SH-SY5Y (cell line): ENCODE data around the gene ARHGAP26.

Experiments used
- GATA2 ChIP-seq: IDR thresholded peaks from 2 replicates; pipeline ENCODE4 v1.6.1; 2011; ENCODE audit warnings: mild to moderate bottlenecking, low read depth, low read length
- GATA3 ChIP-seq: IDR thresholded peaks from 2 replicates; pipeline ENCODE4 v1.6.1; 2011; ENCODE audit warnings: low read depth, mild to moderate bottlenecking, low read length, moderate library complexity

ARHGAP26 gene

DNA sequence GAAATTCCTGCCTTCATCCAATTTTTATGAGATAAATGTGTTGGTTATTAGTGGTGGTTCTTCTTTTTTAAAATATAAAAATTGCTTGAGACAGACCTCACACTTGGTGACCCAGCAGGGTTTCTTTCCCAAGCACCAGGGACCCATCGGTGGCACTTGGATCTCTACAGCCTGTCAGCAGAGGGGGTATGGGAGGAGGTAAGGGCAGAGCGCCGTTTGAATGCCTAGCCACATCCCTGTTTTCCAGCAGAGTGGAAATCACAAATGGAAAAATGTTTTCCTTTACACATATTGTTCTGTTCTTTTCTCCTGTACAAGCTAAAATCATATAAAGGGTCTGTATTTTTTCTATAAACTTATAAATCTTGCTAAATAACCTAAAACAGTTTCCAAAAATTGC, 385.3 kb downstream of the ARHGAP26 start:
- TF ChIP-seq GATA3 (no peak), GATA2 (no peak)

DNA sequence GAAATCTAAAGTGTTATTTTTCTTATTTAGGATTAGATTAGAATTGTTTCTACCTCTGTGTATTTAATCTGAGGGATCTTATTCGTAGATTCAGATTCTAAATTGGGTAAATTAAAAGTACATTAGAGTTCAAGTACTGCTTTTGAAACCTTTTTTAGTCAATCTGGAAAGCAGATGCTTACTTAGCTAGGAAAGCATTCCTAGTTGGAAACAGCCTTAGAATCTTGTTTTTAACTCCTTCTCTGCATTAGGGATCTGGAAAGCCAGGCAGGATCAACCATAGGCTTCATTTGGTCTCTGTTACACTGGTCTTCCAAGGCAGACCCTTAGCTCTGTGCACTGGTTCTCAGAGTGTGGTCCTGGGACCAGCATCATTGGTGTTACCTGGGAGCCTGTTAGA, 385.9 kb downstream of the ARHGAP26 start:
- TF ChIP-seq GATA2 (no peak), GATA3 (no peak)

DNA sequence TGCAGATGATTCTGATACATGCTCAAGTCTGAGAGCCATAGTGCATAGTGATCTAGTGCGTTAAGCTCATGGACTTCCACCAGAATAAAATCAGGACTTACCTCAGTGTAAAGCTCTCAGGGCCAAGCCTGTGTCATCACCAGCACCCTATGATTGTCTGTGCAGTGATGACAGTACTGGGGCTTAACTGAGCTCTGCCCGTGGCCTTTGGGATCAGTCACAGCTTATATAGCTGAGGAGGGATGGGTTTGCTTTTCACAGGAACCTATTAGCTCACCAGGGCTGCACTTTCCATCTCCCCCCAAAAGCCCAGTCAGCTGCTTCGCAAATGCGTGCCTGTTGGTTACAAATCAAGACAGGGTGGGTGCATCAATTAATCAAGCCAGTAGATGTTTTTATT, 386.4 kb downstream of the ARHGAP26 start:
- TF ChIP-seq GATA3 (no peak), GATA2 (no peak)

DNA sequence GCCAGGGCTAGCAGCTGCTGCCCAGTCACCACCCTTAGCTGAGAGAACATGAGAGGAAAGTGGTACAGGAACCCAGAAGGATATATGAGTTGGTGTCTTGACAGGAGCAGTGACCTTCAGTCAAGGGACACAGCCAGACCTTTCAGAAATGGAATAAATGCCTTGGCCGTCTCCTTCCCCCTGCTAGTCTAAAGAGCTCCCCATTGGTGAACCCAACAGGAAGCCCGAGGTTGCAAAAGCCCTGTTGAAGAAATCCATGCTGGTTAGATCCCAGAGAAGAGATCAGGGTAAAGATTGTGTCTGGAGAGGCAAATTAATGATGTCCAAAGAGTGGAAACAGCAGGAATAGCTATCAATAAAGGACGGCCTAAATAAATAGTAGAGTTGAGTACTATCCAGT, 388.9 kb downstream of the ARHGAP26 start:
- no peak for TF ChIP-seq GATA2
- TF ChIP-seq GATA3 = no peak

DNA sequence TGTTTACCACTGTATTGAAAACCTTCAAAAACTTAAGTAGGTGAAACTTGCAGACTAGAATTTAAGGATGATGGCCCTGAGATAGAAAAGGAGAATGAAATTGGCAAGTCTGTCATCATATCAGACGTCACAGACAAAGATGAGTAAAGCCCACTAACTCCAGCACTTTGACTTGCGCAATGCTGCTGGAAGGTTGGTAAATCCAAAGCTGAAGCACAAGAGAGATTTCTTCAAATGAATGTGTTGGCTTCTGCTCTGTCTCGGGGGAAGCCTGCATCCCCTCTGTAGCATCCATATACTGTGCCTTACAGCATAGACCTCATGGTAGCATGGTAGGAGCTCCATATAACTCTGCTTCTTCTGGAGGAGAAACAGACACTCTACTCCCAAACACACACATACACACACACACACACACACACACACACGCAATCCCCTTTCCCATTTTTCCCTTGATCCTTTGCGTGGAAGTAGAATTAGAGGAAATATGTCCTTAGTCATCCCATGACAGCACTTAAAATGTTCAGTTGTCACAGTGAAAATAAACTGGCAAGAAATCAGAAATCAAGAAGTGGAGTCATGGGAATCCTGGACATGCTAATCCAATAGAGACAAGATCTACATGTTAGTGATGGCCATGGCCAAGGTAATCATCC, 391.8 kb downstream of the ARHGAP26 start:
- no peak for TF ChIP-seq GATA3
- TF ChIP-seq GATA2 = no peak

DNA sequence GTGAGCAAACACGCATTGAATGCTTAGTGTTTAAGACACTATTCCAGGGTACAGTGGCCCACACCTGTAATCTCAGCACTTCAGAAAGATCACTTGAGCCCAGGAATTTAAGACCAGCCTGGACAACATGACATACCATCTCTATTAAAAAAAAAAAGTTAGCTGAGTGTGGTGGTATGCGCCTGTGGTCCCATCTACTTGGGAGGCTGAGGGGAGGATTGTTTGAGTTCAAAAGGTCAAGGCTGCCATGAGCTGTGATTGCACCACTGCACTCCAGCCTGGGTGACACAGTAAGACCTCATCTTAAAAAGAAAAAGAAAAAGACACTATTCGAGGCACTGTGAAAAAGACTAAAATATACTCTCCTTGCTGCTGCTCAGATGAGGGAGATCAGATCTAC, 392.6 kb downstream of the ARHGAP26 start:
- TF ChIP-seq GATA2 = no peak
- TF ChIP-seq GATA3 = no peak

DNA sequence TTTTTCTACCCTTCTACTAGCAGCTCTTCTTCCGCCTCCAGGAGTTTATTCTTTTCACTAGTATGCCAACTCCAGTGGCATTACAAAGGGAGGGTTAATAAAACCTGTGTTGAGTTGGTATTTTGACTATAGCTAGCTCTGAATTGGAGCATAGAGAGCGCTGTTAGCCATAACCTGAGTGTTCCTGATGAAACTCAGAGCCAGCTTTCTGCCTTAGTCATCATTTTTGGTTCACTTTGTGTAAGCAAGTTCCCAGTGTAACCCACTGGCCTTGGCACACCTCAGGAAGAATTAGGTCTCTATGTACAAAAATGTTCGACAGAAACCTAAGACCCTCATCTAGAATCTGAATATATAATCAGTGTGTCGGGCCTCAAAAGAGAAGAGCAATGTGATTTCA, 394.4 kb downstream of the ARHGAP26 start:
- no peak for TF ChIP-seq GATA3
- TF ChIP-seq GATA2 = no peak

DNA sequence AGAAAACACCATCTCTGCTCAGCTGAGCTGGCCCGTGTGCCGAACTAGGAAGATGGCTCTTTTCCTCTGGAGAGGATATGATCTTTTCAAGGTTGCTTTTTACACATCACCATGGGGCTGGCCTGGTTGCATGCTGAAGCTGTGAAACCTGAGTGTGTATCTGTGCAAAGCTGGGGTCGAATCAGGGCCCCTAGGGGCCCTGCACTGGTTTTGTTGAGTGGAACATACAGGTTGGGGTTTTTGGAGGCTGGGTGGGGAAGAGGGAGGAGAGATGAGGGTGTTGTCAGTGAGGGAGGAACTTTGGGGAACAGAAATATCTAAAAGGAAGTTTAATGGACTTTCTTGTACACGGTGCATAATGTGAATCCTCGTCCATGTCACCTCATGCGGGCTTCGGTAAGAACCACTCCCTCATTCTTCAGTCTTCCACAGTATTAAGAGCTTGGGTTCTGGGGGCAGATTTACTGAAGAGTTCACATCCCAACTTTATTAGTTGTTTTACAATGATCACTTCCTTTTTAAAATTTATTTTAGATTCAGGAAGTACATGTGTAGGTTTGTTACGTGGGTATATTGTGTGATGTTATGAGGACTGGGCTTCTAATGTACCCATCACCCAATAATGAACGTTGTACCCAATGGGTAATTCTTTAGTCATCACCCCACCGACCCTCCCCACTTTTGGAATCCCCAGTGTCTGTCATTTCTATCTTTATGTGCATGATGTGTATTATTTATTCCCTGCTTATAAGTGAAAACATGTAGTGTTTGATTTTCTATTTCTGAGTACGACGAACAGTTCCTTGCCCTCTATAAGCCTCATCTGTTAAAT, 395.1 kb downstream of the ARHGAP26 start:
- no peak for TF ChIP-seq GATA3
- no peak for TF ChIP-seq GATA2

DNA sequence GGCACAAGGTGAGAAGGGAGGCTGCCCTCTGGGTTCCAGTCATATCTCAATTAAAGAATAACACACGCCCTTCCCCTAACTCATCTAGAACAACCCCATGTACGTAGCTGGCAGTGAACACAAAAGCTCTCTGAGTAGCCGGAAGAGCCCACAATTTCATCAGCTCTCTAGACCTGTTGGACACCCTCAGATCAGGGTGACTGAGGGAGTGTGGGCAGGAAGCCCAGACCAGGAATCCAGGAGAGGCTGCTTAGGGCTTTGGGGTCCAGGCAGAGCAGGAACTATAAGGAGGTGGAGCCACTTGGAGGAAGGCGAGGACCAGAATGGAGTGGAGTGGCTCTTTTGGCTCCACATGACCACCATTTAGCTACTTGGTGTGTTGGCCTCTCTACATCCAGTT, 395.9 kb downstream of the ARHGAP26 start:
- TF ChIP-seq GATA2 (no peak), GATA3 (no peak)

DNA sequence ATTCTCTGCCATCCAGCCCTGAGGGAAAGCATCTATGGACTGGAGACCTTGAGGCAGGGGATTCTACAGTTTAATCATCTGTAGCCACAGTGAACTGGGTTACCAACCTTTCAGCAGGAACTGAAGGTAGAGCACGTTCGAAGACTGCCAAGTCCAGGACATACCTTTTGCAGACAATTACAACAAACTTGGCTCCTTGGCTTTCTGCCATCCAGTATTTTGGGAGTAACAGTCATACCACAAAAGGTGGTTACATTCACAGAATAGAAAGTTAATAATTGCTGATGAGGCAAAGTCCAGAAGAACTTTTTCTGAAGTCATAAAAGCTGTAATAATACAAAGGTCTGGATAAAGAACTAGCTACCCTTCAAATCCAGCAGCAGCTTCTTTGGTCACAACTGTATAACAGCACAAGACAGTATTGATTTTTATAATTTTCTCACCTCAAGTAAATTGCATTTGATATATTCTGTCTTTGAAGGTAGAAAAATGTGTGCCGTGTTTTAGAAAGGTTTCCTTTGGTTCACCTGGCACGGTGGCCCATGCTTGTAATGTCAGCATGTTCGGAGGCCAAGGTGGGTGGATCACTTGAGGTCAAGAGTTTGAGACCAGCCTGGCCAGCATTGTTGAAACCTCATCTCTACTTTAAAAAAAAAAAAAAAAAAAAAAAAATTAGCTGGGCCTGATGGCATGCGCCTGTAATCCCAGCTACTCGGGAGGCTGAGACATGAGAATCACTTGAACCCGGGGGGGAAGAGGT, 396.7 kb downstream of the ARHGAP26 start:
- no peak for TF ChIP-seq GATA3
- TF ChIP-seq GATA2 = no peak

DNA sequence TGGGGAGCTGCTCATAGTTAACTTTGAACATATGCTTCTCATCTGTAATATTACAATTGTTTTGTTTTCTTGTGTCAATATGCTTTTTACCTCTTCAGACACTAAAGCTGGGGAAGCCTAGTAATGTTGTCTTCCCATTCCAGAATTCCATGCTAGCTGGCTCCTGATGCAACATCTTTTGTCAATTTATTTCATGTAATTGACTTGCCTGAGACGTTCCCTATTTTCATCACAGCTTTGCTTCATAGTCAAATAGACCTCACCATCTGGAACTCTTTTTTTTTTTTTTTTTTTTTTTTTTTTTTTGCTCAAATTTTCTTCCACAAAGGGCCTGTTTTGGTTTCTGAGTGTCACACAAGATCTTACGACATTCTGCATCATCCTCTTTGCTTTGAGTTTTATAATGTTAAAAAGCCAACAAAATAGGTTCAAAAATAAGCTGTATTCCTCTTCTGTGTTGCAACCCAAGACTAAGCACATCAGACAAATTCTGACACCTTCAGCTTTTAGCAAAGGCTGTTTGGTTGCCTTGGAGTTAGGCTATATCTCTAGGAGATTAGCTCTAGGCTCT, 398.1 kb downstream of the ARHGAP26 start:
- no peak for TF ChIP-seq GATA3
- TF ChIP-seq GATA2 = no peak

DNA sequence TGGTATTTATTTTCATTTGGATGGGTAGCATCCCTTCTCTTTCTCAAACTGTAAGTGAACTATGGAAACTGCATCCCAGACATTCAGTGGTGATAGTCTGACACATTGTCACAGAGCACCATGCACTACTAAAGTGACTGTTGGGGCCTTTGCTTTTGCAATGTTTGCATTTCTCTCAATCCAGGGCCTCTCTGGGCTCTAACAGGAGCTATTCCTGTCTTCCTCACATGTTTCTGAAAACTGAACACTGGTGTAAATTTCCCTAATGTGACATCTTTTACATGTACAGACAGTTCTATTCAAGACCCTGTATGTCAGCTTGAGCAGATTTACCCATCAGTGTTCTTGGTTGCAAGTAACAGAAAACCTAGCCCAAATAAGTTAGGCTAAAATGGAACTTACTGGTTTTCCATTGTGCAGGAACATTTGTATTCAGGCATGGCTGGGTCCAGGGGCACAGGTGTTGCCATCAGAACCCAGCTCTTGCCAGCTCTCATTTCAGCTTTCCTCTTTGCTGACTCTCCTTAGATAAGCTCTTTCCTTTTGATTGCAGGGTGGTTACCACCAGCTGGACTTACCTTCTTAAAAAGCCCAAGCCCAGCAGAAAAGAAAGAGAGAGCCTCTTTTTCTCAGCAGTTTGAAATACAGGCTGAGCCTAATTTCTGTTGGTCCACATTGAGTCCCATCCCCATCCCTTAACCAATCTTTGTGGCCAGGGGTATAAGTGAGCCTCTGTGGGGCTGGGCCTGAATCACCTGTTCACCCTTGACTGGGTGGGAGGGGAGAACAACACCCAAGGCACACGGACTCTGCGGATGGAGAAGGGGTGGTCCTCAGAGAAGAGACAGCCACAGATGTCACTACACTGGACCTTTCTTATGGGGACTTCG, 399.0 kb downstream of the ARHGAP26 start:
- TF ChIP-seq GATA2 = no peak
- no peak for TF ChIP-seq GATA3

DNA sequence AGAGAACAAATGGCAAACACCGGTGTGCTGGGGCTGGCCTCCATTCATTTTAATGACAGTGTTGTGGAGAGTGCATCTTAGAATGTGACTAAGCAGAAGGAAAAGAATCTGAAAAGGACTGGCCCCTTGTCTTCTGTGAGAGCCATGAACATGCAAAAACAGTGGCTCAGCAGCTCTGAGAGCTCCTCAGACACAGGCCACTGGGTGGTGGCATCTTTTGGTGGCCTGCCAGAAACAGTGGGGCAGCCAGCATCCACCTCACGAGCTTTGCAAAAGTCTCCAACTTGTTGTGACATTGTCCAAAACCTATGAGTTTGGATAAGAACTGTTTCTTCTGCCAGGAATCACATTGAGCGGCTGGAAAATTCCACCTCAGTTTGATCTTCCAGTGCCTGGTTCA, 399.9 kb downstream of the ARHGAP26 start:
- no peak for TF ChIP-seq GATA2
- no peak for TF ChIP-seq GATA3
